Thyroid gland (tissue), 4 donors: ENCODE measurements around the gene LILRA1.

ENCODE experiments used
- POLR2A ChIP-seq, 2 donors: fragments of 450-650 bp; IDR thresholded peaks; one replicate each; pipeline ENCODE4 v1.6.1; 2017; ENCODE audit warnings: antibody characterized with exemption in 2 of 2, mild to moderate bottlenecking in 2 of 2, moderate library complexity in 1 of 2
- TF ChIP-seq, protein P1 (sequence below), 6 experiments: fragments of 200-600 bp in 3 of 6; fragments of 450-650 bp in 3 of 6; sonication (generic) in 3 of 6; IDR thresholded peaks; one replicate each; pipeline ENCODE4 v1.5.1; 2016 to 2019; ENCODE audit warnings: antibody characterized with exemption in 6 of 6, mild to moderate bottlenecking in 2 of 6, inconsistent platforms in 1 of 6, moderate library complexity in 1 of 6

DNA sequence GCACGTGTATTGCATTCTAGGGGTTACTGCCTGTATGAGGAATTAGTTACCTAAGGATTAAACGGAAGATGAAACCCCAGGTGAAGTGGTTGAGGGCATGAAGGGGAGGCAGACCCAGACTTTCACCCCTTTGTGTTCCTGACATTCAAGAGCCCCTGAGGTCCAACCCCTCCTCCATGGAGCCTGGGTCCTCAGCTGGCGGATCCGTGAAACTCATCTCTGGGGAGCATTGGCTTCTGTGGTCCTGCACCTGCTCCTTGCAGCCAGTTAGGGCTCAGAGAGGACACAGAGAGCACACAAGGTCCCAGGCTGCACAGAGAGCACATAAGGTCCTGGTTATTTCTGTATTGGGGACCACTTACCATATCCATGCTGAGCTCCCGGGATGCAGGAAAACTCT, 7.0 kb upstream of the LILRA1 start:
- TF ChIP-seq, protein P1, sequence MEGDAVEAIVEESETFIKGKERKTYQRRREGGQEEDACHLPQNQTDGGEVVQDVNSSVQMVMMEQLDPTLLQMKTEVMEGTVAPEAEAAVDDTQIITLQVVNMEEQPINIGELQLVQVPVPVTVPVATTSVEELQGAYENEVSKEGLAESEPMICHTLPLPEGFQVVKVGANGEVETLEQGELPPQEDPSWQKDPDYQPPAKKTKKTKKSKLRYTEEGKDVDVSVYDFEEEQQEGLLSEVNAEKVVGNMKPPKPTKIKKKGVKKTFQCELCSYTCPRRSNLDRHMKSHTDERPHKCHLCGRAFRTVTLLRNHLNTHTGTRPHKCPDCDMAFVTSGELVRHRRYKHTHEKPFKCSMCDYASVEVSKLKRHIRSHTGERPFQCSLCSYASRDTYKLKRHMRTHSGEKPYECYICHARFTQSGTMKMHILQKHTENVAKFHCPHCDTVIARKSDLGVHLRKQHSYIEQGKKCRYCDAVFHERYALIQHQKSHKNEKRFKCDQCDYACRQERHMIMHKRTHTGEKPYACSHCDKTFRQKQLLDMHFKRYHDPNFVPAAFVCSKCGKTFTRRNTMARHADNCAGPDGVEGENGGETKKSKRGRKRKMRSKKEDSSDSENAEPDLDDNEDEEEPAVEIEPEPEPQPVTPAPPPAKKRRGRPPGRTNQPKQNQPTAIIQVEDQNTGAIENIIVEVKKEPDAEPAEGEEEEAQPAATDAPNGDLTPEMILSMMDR (IDR thresholded peaks at IDR 0.05), result no peak
- TF ChIP-seq POLR2A (IDR thresholded peaks at IDR 0.05), result no peak
